T-helper 2 cell treated with Interferon-gamma antibody and Interleukin-4, amounts not matched to agents 5 μg/mL and 100 μg/mL, for 36 hours (primary cell): ENCODE results near the gene ARHGEF7.

Experiments
- DNase-seq: peaks from one replicate; pipeline ENCODE4 v3.0.0; 2021; ENCODE audit warnings: low spot score
- H3K27ac Mint-ChIP-seq: one replicate; pipeline ENCODE4 v1.8.0; 2021; ENCODE audit warnings: mild to moderate bottlenecking, mixed read lengths
- H3K27me3 Mint-ChIP-seq: one replicate; pipeline ENCODE4 v1.8.0; 2021; ENCODE audit warnings: low read depth, mixed read lengths
- H3K36me3 Mint-ChIP-seq: one replicate; pipeline ENCODE4 v1.8.0; 2021; ENCODE audit warnings: low read depth, mixed read lengths
- H3K4me1 Mint-ChIP-seq: one replicate; pipeline ENCODE4 v1.8.0; 2021; ENCODE audit warnings: low read depth, mixed read lengths
- H3K4me3 Mint-ChIP-seq: one replicate; pipeline ENCODE4 v1.8.0; 2022; ENCODE audit warnings: mild to moderate bottlenecking, moderate library complexity, mixed read lengths
- H3K9me3 Mint-ChIP-seq: one replicate; pipeline ENCODE4 v1.8.0; 2021; ENCODE audit warnings: mixed read lengths

ARHGEF7 gene

DNA sequence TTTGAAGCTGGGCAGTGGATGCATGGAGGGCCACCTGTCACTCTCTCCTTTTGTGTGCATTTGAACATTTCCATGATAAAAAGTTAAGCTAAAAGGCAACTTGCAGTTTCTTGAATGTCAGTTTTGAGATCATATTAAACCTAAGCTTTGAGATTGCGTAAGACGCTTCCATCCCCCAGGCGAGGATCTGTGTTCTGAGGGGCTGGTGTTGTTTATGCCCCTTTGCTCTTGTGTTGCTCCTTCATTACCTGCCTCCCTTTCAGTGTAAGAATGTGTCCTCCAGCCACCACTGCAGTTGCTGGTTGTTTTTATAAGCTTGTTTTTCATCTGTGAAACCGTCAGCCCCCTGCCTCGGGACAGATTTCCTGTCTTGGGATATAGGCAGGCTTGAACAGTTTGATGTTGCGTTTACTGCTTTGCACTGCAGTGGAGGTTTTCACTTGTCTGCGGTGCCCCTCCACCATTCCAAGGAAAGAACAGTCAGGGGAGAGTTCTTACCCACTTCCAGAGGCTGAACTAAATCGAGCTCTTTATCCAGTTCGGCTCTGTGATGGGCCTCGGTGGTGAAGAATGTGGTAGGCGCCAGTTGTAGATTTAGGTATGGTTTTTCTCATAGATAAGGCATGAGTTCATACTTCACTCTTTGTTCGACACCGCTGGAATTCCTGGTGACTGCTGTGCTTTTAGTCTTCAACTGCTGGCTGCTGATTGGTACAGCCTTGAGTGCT lies 96.8 kb downstream of the ARHGEF7 start:
- Mint-ChIP-seq H3K27me3 (no peaks in the 10 kb centered on the region), H3K9me3 (no peaks in the 10 kb centered on the region), H3K27ac (no peak overlapping the region), H3K36me3 (peaks cover 4% of the 10 kb centered on the region), H3K4me1 (peaks cover 8% of the 10 kb centered on the region), H3K4me3 (no peak overlapping the region)
- no peak for DNase-seq

GRCh38 chr13:111212517-111212873 lies 97.4 kb downstream of the ARHGEF7 start:
- Mint-ChIP-seq H3K27me3 (no peaks in the 10 kb centered on the region), H3K27ac (no peak overlapping the region), H3K4me3 (no peak overlapping the region), H3K4me1 (peaks cover 8% of the 10 kb centered on the region), H3K9me3 (no peaks in the 10 kb centered on the region), H3K36me3 (peaks cover 5% of the 10 kb centered on the region)
- no peak for DNase-seq

- H3K4me3 Mint-ChIP-seq, result no peak overlapping the region
- no peaks in the 10 kb centered on the region for H3K27me3 Mint-ChIP-seq
- no peak for DNase-seq
- H3K4me1 Mint-ChIP-seq, result peaks cover 9% of the 10 kb centered on the region
- no peaks in the 10 kb centered on the region for H3K9me3 Mint-ChIP-seq
- peaks cover 10% of the 10 kb centered on the region for H3K36me3 Mint-ChIP-seq
- H3K27ac Mint-ChIP-seq, result no peak overlapping the region
Observed at GRCh38 chr13:111213964-111214726, 99.0 kb downstream of the ARHGEF7 start.

DNA sequence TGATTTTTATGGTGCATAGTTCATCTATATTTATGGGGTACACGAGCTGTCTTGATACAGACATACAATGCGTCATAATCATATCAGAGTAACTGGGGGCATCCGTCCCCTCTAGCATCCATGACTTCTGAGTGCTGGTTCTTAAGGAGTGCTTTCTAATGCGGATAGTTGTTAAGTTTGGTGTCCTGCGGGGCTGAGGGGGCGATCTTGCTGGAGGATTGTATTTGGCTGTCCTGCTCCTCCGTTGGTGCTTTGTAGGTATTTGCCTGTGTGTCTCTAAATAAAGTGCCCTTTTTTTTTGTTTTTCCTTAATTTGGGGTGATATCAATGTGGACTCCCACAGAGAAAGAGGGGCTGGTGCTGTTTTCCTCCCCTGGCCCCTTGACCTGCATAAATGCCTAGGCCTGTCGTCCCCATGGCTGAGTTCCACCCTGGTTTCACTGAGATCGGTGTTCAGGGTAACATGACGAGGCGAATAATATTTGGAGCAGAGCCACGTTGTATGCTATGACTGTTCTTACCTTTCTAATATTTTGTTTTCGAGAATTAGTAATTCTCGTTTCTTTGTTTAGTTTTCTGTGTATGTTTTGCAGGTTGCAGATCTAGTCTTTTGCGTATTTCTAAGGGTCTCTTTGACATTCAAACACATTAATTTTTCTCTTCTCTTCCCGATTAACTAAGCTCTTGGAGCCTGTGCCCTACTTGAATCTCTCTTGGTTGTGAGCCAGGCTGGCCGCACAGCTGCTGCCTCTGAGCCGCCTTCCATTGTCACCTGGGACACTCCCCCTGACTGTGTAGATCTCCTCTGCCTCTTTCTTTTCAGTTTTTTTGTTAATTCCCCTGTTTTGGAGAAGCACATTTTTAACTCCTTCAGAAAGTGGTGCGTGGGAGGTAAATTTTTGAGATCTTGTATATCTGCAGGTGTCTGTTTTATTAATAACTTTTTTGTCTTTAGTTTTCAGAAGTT lies 100.3 kb downstream of the ARHGEF7 start:
- Mint-ChIP-seq H3K27me3 (no peaks in the 10 kb centered on the region), H3K27ac (no peak overlapping the region), H3K36me3 (peaks cover 10% of the 10 kb centered on the region), H3K9me3 (no peaks in the 10 kb centered on the region), H3K4me1 (peaks cover 9% of the 10 kb centered on the region), H3K4me3 (no peak overlapping the region)
- DNase-seq, result no peak

GRCh38 chr13:111216166-111216960 lies 101.3 kb downstream of the ARHGEF7 start:
- H3K27me3 Mint-ChIP-seq, result no peaks in the 10 kb centered on the region
- peaks cover 10% of the 10 kb centered on the region for H3K36me3 Mint-ChIP-seq
- no peak for DNase-seq
- H3K9me3 Mint-ChIP-seq, result no peaks in the 10 kb centered on the region
- no peak overlapping the region for H3K4me3 Mint-ChIP-seq
- H3K4me1 Mint-ChIP-seq, result peaks cover 9% of the 10 kb centered on the region
- peak overlapping the region; percentile 32 for H3K27ac Mint-ChIP-seq

GRCh38 chr13:111217641-111218040 lies 102.5 kb downstream of the ARHGEF7 start:
- Mint-ChIP-seq H3K36me3 (peaks cover 10% of the 10 kb centered on the region), H3K4me1 (peaks cover 6% of the 10 kb centered on the region), H3K27me3 (no peaks in the 10 kb centered on the region), H3K9me3 (no peaks in the 10 kb centered on the region), H3K27ac (no peak overlapping the region), H3K4me3 (no peak overlapping the region)
- DNase-seq, result no peak

- Mint-ChIP-seq H3K36me3 (peaks cover 10% of the 10 kb centered on the region), H3K4me1 (peaks cover 9% of the 10 kb centered on the region), H3K27me3 (no peaks in the 10 kb centered on the region), H3K4me3 (no peak overlapping the region), H3K27ac (no peak overlapping the region), H3K9me3 (no peaks in the 10 kb centered on the region)
- DNase-seq, result no peak
Observed at GRCh38 chr13:111219280-111219679, 104.2 kb downstream of the ARHGEF7 start.

- H3K27ac Mint-ChIP-seq, result no peak overlapping the region
- no peaks in the 10 kb centered on the region for H3K9me3 Mint-ChIP-seq
- no peak overlapping the region for H3K4me3 Mint-ChIP-seq
- H3K27me3 Mint-ChIP-seq, result no peaks in the 10 kb centered on the region
- DNase-seq, result no peak
- H3K4me1 Mint-ChIP-seq, result peaks cover 12% of the 10 kb centered on the region
- peaks cover 11% of the 10 kb centered on the region for H3K36me3 Mint-ChIP-seq
Observed at GRCh38 chr13:111219950-111220349, 104.8 kb downstream of the ARHGEF7 start.

DNA sequence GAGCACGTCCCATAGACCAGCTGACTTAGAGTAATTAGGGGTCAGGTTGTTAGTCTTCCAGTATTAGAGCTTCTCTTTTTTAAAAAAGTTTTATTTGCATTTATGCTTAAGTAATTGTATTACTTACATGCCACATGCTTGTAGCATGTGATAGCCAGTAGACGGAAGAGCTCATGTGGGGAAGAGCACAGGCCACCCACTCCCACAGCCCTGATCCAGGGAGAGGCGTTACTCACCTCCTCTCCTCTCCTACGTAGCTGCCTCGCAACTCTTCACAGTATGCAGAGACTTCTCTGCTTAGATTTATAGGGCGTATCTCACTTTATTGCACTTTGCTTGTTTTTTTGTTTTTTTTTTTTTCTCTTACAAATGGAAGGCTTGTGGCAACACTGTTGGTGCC lies 110.1 kb downstream of the ARHGEF7 start:
- H3K4me3 Mint-ChIP-seq, result no peak overlapping the region
- no peak overlapping the region for H3K27ac Mint-ChIP-seq
- H3K4me1 Mint-ChIP-seq, result peaks cover 13% of the 10 kb centered on the region
- H3K36me3 Mint-ChIP-seq, result peaks cover 18% of the 10 kb centered on the region
- no peaks in the 10 kb centered on the region for H3K27me3 Mint-ChIP-seq
- no peak for DNase-seq
- H3K9me3 Mint-ChIP-seq, result no peaks in the 10 kb centered on the region

DNA sequence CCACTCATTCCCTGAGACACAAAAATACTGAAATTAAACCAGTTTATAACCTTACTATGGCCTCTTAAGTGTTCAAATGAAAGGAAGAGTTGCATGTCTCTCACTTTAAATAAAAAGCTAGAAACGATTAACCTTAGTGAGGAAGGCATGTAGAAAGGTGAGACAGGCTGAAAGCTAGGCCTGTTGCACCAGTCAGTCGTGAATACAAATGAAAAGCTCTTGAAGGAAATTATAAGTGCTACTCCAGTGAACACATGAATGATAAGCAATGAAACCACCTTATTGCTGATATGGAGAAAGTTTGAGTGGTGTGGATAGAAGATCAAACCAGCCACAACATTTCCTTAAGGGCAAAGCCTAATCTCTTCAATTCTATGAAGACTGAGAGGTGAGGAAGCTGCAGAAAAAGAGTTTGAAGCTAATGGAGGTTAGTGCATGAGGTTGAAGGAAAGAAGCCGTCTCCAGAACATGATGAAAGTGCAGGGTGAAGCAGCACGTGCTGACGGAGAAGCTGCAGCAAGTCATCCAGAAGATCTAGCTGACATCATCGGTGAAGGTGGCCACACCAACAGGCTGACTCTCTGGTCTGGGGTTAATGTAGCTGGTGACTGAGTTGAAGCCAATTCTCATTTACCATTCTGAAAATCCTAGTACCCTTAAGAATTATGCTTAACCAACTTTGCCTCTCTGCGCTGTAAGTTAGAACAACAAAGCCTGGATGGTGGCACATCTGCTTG lies 110.9 kb downstream of the ARHGEF7 start:
- peaks cover 18% of the 10 kb centered on the region for H3K36me3 Mint-ChIP-seq
- no peak for DNase-seq
- H3K27me3 Mint-ChIP-seq, result no peaks in the 10 kb centered on the region
- no peak overlapping the region for H3K27ac Mint-ChIP-seq
- no peak overlapping the region for H3K4me3 Mint-ChIP-seq
- peaks cover 13% of the 10 kb centered on the region for H3K4me1 Mint-ChIP-seq
- H3K9me3 Mint-ChIP-seq, result no peaks in the 10 kb centered on the region

DNA sequence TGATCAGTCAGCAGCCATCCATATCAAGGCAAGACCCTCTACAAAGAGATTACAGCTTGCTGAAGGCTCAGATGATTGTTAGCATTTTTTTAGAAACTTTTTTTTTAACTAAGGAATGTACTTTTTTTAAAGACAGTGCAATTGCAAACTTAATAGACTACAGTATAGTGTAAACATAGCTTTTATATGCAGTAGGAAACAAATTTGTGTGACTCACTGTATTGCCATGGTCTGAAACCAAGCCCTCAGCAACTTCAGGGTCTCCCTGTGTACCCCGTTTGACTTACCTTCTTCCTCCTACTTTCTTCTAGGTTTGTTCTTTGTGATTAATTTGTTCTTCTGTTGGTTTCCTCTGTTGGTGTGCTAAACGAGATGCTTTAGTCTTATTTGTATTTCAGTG lies 112.3 kb downstream of the ARHGEF7 start:
- Mint-ChIP-seq H3K36me3 (peaks cover 28% of the 10 kb centered on the region), H3K27me3 (no peaks in the 10 kb centered on the region), H3K9me3 (no peaks in the 10 kb centered on the region), H3K4me1 (peaks cover 13% of the 10 kb centered on the region), H3K27ac (no peak overlapping the region), H3K4me3 (no peak overlapping the region)
- no peak for DNase-seq

- peaks cover 33% of the 10 kb centered on the region for H3K36me3 Mint-ChIP-seq
- no peaks in the 10 kb centered on the region for H3K9me3 Mint-ChIP-seq
- no peak overlapping the region for H3K4me3 Mint-ChIP-seq
- H3K27me3 Mint-ChIP-seq, result no peaks in the 10 kb centered on the region
- DNase-seq, result no peak
- H3K27ac Mint-ChIP-seq, result no peak overlapping the region
- peaks cover 10% of the 10 kb centered on the region for H3K4me1 Mint-ChIP-seq
Observed at GRCh38 chr13:111228262-111229144, 113.4 kb downstream of the ARHGEF7 start.
